ENCODE results near the gene LBHD1.
A peak's percentile ranks its signal among the peaks of the same experiment; 100 is the strongest.
"Not testable (repeated sequence)": the region's sequence is repeated elsewhere in the genome, so short reads cannot be mapped to it uniquely, and the experiment has no call there.

LBHD1 gene

GRCh38 chr11:62664405-62665074 is 7.5 kb downstream of the LBHD1 start:
- peak in 1 of 2 donors; percentile 19 for DNase-seq (ENCODE audit: low read depth in 2 of 2)

- no peak for DNase-seq (ENCODE audit: low read depth in 2 of 2)
Measured at GRCh38 chr11:62656796-62657429, 15.2 kb downstream of the LBHD1 start.

GRCh38 chr11:62654297-62654696 is 17.8 kb downstream of the LBHD1 start:
- no peak for DNase-seq (ENCODE audit: low read depth in 2 of 2)

- no peak for DNase-seq (ENCODE audit: low read depth in 2 of 2)
Measured at GRCh38 chr11:62652161-62653006, 19.7 kb downstream of the LBHD1 start.

- not testable (repeated sequence) for DNase-seq (ENCODE audit: low read depth in 2 of 2)
Measured at GRCh38 chr11:62650283-62650682, 21.8 kb downstream of the LBHD1 start.

GRCh38 chr11:62649486-62649885 is 22.6 kb downstream of the LBHD1 start:
- no peak for DNase-seq (ENCODE audit: low read depth in 2 of 2)

- DNase-seq (ENCODE audit: low read depth in 2 of 2): no peak
Measured at GRCh38 chr11:62648967-62649364, 23.1 kb downstream of the LBHD1 start.

- DNase-seq (ENCODE audit: low read depth in 2 of 2): no peak
Measured at GRCh38 chr11:62648185-62648966, 23.7 kb downstream of the LBHD1 start.

- no peak for DNase-seq (ENCODE audit: low read depth in 2 of 2)
Measured at GRCh38 chr11:62647609-62648005, 24.5 kb downstream of the LBHD1 start.

GRCh38 chr11:62646825-62647608 is 25.1 kb downstream of the LBHD1 start:
- no peak for DNase-seq (ENCODE audit: low read depth in 2 of 2)

- DNase-seq (ENCODE audit: low read depth in 2 of 2): peak; percentile 97 to 99
Measured at GRCh38 chr11:62645946-62646824, 25.9 kb downstream of the LBHD1 start, which contains the start of gene GANAB. Gene GANAB, minus strand, starts transcription at chr11:62646613. Its CDS starts 14 bp downstream, at chr11:62646599.

- DNase-seq (ENCODE audit: low read depth in 2 of 2): no peak
Measured at GRCh38 chr11:62645671-62645945, 26.5 kb downstream of the LBHD1 start.

GRCh38 chr11:62644220-62644619 is 27.8 kb downstream of the LBHD1 start:
- no peak for DNase-seq (ENCODE audit: low read depth in 2 of 2)

- DNase-seq (ENCODE audit: low read depth in 2 of 2): no peak
Measured at GRCh38 chr11:62632492-62632891, 39.6 kb downstream of the LBHD1 start.

- DNase-seq (ENCODE audit: low read depth in 2 of 2): no peak
Measured at GRCh38 chr11:62627713-62628112, 44.4 kb downstream of the LBHD1 start.

- no peak for DNase-seq (ENCODE audit: low read depth in 2 of 2)
Measured at GRCh38 chr11:62622476-62623089, 49.5 kb downstream of the LBHD1 start.

- DNase-seq (ENCODE audit: low read depth in 2 of 2): peak; percentile 97
Measured at GRCh38 chr11:62621567-62622470, 50.2 kb downstream of the LBHD1 start, which contains the start of gene B3GAT3. Gene B3GAT3, minus strand, starts transcription at chr11:62621986. Its CDS starts 39 bp downstream, at chr11:62621947.

GRCh38 chr11:62621027-62621566 is 51.0 kb downstream of the LBHD1 start:
- DNase-seq (ENCODE audit: low read depth in 2 of 2): no peak

Measured in stimulated activated CD8-positive, alpha-beta memory T cell treated with anti-CD3 and anti-CD28 coated beads, Interleukin-15, amount 100 ng/mL, for 4 hours (primary cell).